Measurements from ENCODE around the gene HES6. TPM values are rescaled to one million over a fixed set of nuclear protein-coding genes. Genes with fewer than 3 reads are reported as not detected.
A peak's percentile ranks its signal among the peaks of the same experiment; 100 is the strongest.

HES6 gene
- polyA plus RNA-seq, 1 donor, result 3.7 TPM

- no peak for DNase-seq
These were observed 15.8 kb upstream of the HES6 start for GRCh38 chr2:238255636-238256035.

- DNase-seq, result no peak
These were observed 15.3 kb upstream of the HES6 start for GRCh38 chr2:238255151-238255551.

GRCh38 chr2:238254095-238254723 is 14.4 kb upstream of the HES6 start:
- no peak for DNase-seq

- DNase-seq, result no peak
These were observed 13.2 kb upstream of the HES6 start for GRCh38 chr2:238252766-238253630.

GRCh38 chr2:238251986-238252385 is 12.1 kb upstream of the HES6 start:
- no peak for DNase-seq

GRCh38 chr2:238251331-238251730 is 11.5 kb upstream of the HES6 start:
- DNase-seq, result no peak

- no peak for DNase-seq
These were observed 11.1 kb upstream of the HES6 start for GRCh38 chr2:238250896-238251295.

- no peak for DNase-seq
These were observed 8.1 kb upstream of the HES6 start for GRCh38 chr2:238247841-238248453.

- no peak for DNase-seq
These were observed 7.4 kb upstream of the HES6 start for GRCh38 chr2:238247002-238247822.

- no peak for DNase-seq
These were observed 4.3 kb upstream of the HES6 start for GRCh38 chr2:238244151-238244550.

- DNase-seq, result no peak
These were observed 3.7 kb upstream of the HES6 start for GRCh38 chr2:238243496-238244076.

- DNase-seq, result no peak
These were observed 3.1 kb upstream of the HES6 start for GRCh38 chr2:238242731-238243495.

GRCh38 chr2:238241970-238242369 is 2.1 kb upstream of the HES6 start:
- no peak for DNase-seq

GRCh38 chr2:238240757-238241711 is 1.2 kb upstream of the HES6 start:
- peak; percentile 73 for DNase-seq

- DNase-seq, result no peak
These were observed 335 bp downstream of the HES6 start for GRCh38 chr2:238239543-238239862.

GRCh38 chr2:238238766-238239542 is 884 bp downstream of the HES6 start:
- no peak for DNase-seq

- no peak for DNase-seq
These were observed 1.5 kb downstream of the HES6 start for GRCh38 chr2:238238311-238238765.

GRCh38 chr2:238237431-238238135 is 2.3 kb downstream of the HES6 start:
- no peak for DNase-seq
